Superior temporal gyrus (tissue), 1 donor: Measurements from ENCODE around the gene MYNN.

Source experiments
- DNase-seq: peaks from one replicate; pipeline ENCODE4 v3.0.0-alpha.2; 2016; ENCODE audit errors: extremely low spot score

Gene MYNN

GRCh38 chr3:169777822-169778221 lies 4.6 kb downstream of the MYNN start:
- no peak for DNase-seq

DNA sequence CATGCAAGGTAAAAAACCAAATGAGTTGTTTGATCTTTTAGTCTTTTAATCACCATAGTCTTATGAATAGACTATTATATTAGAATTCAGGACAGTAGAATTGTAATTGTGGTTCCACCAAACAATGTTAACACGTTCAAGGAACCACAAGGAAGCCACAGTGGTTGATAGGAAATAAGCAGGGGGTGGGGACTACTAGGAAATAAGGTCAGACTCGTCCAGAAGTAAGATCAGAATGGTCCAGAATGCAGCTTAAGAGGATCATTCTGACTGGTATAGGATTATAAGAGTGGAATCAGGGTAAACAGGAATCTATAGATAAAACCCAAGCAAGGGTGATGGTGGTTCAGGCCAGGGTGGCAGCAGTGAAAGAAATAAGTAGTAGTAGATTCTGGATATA lies 7.5 kb downstream of the MYNN start:
- no peak for DNase-seq

DNA sequence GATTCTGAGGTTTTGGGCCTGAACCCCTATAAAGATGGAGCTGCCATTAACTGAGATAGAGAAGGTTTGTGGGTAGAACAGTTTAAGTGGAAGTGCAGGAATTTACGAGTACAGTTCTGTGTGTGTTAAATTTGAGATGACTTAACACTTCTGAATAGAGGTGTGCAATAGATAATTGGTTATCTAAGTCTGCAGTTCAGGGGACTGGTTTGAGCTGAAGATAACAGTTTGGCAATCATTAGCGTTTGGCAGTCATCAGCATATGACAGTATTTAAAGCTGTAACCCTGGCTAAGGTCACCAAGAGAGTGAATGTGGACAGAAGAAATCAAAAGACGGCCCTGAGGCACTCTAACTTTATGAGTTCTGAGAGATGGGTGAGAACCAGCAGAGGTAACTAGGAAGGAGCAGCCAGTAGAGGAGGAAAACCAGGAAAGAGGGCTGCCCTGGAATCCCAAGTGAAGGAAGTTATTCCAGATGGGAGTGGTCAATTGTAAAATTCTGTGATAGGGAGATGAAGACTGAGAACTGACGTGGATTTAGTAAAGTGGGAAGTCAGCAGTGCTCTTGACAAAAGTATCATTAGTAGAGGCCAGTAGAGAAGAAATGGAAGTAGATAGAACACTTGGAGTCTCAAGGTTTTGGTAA lies 8.1 kb downstream of the MYNN start:
- no peak for DNase-seq

GRCh38 chr3:169787120-169787519 lies 13.9 kb downstream of the MYNN start:
- DNase-seq: no peak

- DNase-seq: no peak
Observed at GRCh38 chr3:169787791-169788190, 14.6 kb downstream of the MYNN start.

DNA sequence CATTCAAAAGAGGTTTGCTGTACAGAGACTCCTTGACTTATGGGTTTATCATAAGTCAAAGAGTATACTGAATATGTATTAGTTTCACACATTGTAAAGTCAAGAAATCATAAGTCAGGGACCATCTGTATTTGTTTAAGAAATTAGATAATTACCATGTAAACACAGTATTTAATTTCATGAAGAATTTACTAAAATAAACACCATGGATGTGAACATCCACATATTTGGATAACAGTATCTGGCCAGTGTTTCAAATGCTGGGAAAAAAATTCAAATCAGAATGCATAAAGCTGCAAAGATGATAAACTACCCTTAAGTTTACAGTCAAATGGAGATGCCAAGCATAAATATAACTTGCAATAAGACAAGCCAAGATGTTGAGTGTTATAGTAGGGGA lies 17.0 kb downstream of the MYNN start:
- no peak for DNase-seq

- no peak for DNase-seq
Observed at GRCh38 chr3:169790687-169791429, 17.7 kb downstream of the MYNN start.

DNA sequence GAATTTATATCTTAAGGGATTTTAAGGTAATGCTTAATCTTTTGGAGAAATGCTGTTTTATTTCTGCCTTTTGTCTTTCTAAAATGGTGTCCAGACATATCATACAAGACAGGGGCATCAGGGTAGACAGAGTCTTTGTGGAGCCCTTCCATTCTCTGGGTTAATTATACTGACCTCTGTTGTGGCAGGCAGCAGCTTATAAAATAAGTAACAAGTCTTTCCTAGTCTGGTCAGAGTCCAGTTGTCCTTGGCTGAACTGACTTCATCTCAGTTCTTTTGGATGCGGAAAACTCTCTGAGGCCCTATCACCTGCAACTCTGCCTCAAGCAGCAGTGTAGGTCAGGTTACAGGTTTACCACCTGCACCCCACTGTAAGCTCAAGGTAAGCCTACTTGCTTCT lies 19.2 kb downstream of the MYNN start:
- no peak for DNase-seq

DNA sequence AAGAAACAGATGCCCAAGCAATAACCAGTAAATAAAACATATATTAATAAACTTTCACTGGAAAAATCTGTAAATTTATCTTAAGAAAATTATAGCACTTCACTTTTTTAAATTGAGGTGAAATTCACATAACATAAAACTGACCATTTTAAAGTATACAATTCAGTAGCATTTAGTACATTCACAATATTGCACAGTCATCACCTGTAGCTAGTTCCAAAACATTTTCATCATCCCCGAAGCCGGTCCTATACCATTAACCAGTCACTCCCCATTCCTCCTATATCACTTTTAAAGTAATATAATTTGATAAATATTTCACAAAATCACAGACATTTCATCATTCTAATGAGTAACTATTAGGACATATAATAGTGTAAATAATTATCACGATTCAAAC lies 31.5 kb downstream of the MYNN start:
- DNase-seq: no peak

GRCh38 chr3:169809230-169809795 lies 36.1 kb downstream of the MYNN start:
- DNase-seq: no peak

DNA sequence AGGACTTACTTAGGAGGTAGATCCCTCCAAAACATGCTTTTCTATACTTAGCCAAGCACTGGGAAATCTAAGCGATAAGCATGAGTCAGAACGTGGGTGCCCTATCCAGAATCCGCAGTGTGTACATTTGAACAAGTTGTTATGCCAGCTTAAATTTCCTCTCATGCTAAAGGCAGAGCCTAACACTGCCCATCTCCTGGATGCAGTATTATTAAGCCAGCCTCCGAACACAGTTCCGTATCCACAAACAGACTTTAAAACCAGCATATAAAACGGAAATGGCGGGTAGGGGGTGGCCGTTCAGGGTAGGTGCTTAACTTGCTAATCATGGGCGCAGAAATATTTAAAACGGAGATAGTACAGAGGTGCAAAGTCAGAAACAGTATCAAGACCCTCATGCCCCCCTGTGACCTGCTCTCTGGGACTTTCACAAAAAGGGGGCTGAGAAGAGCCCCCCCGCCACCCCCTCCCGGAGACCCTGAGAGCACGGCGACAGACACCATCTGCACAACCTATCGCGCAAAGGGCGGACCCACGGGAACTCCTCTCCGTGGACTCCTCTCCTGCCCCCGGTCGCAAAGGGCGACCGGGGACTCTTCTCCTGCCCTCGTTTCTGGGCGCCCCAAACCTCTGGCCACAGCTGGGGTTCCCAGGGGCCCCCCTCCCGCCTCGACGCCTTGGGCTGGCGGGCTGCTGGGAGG lies 38.6 kb downstream of the MYNN start:
- peak; percentile 75 for DNase-seq

GRCh38 chr3:169812332-169813235 lies 39.4 kb downstream of the MYNN start, which contains the start of the genes LRRC34 and LRRIQ4:
TSS of gene LRRC34 (minus strand) at chr3:169812904. CDS start at chr3:169812548, 356 bp downstream.
TSS of gene LRRIQ4 (plus strand) at chr3:169812870. CDS start at chr3:169821922, 9,052 bp downstream.
- DNase-seq: peak; percentile 78

DNA sequence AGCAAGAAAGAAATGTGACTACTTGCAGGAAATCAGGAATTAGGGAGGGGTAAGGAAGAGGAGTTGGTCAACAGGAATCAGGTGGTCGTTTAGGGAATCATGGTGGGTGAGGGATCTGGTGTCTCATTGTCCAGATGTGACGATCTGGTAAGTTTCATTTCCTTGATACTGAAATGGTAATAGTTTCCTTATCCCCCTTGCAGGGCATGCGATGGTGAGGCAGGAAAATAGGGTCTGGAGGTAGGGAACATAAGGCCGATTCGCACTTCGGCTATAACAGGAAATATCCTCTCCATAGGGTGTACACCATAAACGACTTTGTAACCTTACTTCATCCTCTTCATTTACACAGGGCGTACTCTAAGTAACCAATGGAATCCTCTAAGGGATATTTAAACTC lies 40.1 kb downstream of the MYNN start:
- DNase-seq: no peak

DNA sequence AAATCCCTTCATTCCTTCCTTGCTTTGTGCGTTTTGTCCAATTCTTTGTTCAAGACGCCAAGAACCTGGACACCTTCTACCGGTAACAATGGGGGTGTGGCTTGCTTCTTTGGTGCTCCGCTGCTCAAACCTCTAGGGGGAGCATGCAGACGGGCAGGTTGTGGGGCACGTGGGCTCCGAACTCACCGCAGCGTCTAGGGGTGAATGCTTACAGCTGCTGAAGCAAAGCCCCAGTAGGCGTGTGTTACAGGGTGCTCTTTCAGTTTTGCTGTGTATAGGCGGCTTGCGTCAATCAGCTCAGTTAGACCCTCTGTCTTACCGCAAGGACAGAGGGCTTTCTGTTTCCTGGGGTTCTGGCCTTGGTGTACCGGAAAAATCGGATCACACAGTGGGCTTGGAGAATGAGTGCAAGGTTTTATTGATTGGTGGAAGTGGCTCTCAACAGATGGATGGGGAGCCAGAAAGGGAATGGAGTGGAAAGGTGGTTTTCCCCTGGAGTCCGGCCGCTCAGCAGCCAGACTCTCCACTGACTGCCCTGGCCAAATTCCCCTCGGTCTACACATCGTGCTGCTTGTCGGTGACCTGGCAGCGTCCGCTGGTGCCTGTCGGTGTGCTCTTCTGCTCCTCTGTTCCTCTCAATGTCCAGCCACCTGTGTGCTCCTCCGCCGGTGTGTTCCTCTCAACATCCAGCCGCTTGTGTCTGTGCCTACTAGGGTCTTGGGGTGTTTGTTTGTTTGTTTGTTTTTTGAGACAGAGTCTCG lies 40.7 kb downstream of the MYNN start:
- DNase-seq: no peak

DNA sequence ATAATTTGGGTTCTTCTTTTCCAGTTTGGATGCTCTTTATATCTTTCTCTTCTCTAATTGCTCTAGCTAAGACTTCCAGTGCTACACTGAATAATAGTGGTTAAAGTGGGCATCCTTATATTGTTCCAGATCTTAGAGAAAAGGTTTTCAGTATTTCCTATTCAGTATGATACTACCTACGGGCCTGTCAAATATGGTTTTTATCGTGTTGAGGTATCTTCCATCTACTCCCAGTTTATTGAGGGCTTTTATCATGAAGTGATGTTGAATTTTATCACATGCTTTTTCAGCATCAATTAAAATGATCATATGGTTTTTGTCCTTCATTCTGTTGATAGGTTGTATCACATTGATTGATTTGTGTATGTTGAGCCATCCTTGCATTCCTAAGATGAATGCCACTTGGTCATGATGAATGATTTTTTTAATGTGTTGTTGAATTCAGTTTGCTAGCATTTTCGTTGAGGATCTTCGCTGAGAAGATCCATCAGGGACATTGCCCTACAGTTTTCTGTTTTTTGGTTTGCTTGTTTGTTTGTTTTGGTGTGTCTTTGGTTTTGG lies 42.5 kb downstream of the MYNN start:
- DNase-seq: no peak

GRCh38 chr3:169818316-169818715 lies 45.1 kb downstream of the MYNN start:
- no peak for DNase-seq

DNA sequence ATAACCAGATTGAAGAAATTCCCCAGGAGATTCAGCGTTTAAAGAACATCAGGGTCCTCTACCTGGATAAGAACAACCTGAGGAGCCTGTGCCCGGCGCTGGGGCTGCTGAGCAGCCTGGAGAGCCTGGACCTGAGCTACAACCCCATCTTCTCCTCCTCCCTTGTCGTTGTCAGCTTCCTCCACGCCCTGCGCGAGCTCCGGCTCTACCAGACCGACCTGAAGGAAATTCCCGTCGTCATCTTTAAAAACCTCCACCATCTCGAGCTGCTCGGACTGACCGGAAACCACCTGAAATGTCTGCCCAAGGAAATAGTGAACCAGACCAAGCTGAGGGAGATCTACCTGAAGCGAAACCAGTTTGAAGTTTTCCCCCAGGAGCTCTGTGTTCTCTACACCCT lies 48.9 kb downstream of the MYNN start:
- DNase-seq: no peak

DNA sequence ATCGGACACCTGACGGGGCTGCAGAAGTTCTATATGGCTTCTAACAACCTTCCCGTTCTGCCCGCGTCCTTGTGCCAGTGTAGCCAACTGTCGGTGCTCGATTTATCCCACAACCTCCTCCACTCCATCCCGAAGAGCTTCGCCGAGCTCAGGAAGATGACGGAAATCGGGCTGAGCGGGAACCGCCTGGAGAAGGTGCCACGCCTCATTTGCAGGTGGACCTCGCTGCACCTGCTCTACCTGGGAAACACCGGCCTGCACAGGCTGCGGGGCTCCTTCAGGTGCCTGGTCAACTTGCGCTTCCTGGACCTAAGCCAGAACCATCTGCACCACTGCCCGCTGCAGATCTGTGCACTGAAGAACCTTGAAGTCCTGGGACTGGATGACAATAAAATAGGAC lies 49.3 kb downstream of the MYNN start:
- DNase-seq: no peak

DNA sequence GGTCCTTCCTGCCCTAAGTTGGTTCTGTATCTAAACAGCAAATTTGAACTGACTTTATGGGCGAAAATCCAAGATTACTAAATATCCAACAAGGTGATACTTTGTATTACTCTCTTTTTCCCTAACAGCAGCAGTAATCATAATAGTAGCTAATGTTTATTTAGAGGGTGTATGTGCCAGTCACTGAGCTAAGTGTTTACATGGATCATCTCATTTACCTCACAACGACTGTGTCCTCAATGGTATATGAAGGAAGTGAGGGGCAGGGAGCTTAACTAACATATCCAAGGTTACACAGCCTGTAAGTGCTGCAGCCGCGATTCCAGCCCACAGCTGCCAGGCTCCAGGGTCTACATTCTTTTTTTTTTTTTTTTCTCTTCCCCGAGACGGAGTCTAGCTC lies 49.8 kb downstream of the MYNN start:
- DNase-seq: no peak

DNA sequence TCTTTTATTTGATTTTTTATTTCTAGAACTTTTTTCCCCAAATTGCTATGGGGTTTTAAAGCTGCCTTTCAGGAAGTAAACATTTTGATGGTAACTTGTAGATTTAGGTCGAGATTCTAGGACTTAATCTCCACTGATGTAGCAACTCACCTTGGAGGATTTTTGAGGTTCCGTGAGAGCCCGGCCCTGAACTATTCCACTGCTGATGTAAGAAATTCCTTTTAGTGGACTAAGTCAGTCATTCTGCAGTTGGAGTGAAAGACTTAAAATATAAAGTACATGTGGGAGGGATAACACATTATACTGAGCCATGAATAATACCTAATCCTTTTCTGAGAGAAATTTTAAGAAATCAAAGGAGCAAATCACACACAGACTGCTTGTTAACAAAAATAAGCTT lies 52.1 kb downstream of the MYNN start:
- no peak for DNase-seq
